Loucy (cell line): Measurements from ENCODE around the gene RNPS1.

ENCODE experiments used
- CTCF ChIP-seq: fragments of 200-600 bp; sonication (generic); conservative IDR thresholded peaks from 2 replicates; pipeline ENCODE4 v1.5.1; 2014; ENCODE audit warnings: mild to moderate bottlenecking, antibody characterized with exemption, low read length
- EZH2phosphoT487 ChIP-seq: fragments of 200-600 bp; IDR thresholded peaks from 2 replicates; pipeline ENCODE4 v1.6.1; 2018; ENCODE audit warnings: antibody characterized with exemption, mild to moderate bottlenecking, moderate library complexity, borderline replicate concordance

- TF ChIP-seq CTCF, result no peak
- TF ChIP-seq EZH2phosphoT487, result no peak
Measured at GRCh38 chr16:2257726-2258125, 10.2 kb downstream of the RNPS1 start.
